Retinal pigment epithelial cell (primary cell): ENCODE results near the gene NCOA1.
"Not testable (repeated sequence)": the region's sequence is repeated elsewhere in the genome, so short reads cannot be mapped to it uniquely, and the experiment has no call there.

Source experiments
- DNase-seq: peaks from one replicate; pipeline ENCODE4 v3.0.0-alpha.2; 2010; ENCODE audit warnings: low read depth
- H3K4me3 ChIP-seq: 2 replicates; pipeline ENCODE4 v1.5.1; 2011; ENCODE audit warnings: mild to moderate bottlenecking, low read length, control low read depth, moderate library complexity
- TF ChIP-seq, protein P1 (sequence below): conservative IDR thresholded peaks from 2 replicates; pipeline ENCODE4 v1.5.1; 2011; ENCODE audit warnings: low read depth, low read length, control low read depth, inconsistent platforms

The NCOA1 gene

DNA sequence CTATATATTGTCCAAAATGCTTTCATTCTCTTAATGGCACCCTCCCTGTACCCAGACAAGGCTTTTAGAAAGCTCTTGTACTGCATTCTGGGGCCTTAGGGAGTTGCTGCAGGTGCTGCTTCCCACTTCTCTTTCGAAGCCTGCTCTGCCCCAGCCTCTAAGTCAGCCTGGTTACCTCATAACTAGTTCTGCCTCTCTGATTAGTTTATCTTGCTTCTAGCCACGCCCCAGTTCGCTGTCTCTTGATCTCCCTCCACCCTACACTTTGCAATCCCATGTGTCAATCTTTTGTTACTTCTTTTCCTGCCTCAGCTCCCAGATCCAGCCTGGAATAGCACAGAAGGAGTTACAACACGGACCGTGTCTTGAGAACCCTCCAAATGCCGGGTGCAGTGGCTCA is 13.8 kb upstream of the NCOA1 start:
- no peak for DNase-seq
- TF ChIP-seq, protein P1, sequence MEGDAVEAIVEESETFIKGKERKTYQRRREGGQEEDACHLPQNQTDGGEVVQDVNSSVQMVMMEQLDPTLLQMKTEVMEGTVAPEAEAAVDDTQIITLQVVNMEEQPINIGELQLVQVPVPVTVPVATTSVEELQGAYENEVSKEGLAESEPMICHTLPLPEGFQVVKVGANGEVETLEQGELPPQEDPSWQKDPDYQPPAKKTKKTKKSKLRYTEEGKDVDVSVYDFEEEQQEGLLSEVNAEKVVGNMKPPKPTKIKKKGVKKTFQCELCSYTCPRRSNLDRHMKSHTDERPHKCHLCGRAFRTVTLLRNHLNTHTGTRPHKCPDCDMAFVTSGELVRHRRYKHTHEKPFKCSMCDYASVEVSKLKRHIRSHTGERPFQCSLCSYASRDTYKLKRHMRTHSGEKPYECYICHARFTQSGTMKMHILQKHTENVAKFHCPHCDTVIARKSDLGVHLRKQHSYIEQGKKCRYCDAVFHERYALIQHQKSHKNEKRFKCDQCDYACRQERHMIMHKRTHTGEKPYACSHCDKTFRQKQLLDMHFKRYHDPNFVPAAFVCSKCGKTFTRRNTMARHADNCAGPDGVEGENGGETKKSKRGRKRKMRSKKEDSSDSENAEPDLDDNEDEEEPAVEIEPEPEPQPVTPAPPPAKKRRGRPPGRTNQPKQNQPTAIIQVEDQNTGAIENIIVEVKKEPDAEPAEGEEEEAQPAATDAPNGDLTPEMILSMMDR, result no peak
- no peak overlapping the region for H3K4me3 ChIP-seq

DNA sequence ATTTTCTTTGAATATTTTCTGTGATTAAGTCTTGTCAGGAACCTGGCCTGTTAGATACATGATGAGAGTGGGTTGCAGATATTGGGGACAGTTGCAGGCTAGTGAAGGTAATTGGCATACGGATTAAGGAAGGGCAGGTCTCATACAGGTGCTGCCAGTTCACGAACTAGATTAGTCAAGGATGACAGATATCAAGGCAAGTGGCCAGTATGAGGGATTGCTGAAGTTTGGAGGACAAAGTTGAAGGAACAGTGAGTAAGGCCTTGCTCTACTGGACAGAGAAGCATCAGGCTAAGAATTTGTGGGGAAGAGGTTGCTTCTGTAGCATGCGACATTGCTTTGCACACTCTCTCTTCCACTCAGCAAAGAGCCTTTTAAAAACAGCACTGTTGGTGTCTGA is 12.8 kb upstream of the NCOA1 start:
- no peak for DNase-seq
- no peak overlapping the region for H3K4me3 ChIP-seq
- TF ChIP-seq, protein P1, result no peak

DNA sequence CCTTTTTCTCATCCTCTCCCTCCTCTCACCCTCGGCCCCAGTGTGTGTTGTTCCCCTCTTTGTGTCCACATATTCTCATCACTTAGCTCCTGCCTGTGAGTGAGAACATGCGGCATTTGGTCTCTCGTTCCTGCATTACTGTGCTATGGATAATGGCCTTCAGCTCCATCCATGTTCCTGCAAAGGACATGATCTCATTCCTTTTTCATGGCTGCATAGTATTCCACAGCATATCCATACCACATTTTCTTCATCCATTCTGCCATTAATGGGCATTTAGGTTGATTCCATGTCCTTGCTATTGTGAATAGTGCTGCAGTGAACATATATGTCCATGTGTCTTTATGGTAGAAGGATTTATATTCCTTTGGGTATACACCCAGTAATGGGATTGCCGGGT is 10.8 kb upstream of the NCOA1 start:
- TF ChIP-seq, protein P1, result no peak
- DNase-seq, result no peak
- H3K4me3 ChIP-seq, result no peak overlapping the region

DNA sequence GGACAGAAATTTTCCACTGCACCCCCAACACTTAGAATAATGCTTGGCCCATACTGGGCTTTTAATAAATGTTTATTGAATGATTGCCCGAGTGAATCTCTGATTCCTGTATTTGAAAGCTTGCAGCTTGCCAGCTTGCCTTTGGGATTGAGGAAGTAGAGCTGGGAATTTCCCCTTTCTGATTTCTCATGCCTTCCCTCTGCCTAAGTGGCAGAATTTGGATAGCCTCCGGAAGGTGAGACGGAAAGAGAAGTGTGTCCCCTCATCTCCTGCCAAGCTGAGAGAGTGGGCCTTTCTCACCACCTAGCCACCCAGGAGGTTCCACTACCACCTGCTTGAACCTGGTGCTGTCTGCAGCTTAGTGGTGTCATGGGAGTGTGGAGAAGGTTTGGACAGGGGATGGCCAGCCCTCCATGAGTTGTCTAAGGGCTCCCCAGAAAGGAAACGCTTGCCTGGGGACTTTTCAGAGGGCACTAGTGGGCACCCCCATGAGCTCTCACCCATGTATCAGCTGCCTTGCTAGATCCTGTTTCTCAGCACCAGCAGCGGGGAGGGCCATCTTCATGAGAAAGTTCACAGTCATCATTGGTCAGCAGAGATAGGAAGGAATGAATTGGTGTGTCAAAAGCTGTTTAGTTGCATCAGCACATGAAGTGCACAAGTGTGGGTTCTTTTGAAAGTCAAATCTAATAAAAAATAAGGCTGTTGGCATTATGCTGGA is 8.6 kb upstream of the NCOA1 start:
- DNase-seq, result no peak
- no peak overlapping the region for H3K4me3 ChIP-seq

DNA sequence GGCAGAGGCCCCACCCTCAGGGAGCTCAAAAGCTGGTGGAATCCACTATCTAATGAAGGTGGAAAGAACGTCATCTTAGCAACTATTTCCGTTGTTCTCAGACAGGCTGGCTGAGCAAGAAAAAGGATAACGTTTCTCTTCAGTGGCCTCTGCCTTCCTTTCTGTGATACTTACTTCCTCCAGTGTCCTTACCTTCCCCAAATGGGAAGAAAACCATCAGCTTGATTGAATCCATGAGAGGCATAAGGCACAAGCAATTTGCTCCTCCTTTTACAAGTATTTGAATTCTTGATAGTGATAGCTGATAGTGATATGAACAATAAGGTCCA is 8.1 kb upstream of the NCOA1 start:
- TF ChIP-seq, protein P1, result no peak
- no peak for DNase-seq

More for the DNA sequence above, 8.6 kb upstream of the NCOA1 start:
- TF ChIP-seq, protein P1, result no peak

DNA sequence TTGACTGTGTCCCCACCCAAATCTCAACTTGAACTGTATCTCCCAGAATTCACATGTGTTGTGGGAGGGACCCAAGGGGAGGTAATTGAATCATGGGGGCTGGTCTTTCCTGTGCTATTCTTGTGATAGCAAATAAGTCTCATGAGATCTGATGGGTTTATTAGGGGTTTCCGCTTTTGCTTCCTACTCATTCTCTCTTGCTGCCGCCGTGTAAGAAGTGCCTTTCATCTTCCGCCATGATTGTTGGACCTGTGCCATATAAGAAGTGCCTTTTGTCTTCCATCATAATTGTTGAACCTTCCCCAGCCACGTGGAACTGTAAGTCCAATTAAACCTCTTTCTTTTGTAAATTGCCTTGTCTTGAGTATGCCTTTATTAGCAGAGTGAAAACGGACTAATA is 6.4 kb upstream of the NCOA1 start:
- H3K4me3 ChIP-seq, result not testable (repeated sequence)

More for the DNA sequence above, 8.1 kb upstream of the NCOA1 start:
- H3K4me3 ChIP-seq, result no peak overlapping the region

DNA sequence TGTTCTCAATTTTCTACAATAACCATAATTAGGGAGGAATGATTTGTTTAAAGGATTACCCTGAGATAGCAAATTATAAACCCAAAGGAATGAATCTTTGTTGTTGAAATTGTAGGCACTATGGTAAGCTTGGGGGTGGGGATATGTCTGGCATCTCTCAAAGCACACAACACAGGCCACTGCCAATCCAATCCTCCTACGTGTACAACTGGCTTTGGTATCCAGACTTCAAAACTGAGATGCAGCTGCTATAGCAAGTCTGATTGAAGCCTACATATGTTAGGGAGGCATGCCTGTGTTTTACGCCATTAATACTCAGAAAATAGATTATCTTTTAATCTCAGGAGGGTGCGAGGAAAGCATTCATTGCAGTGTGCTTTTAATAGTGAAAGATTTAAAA is 5.9 kb upstream of the NCOA1 start:
- TF ChIP-seq, protein P1, result no peak
- H3K4me3 ChIP-seq, result no peak overlapping the region
- DNase-seq, result no peak

More for the DNA sequence above, 6.4 kb upstream of the NCOA1 start:
- not testable (repeated sequence) for DNase-seq
